ENCODE data around the gene HNF4A. TPM values are rescaled to one million over a fixed set of nuclear protein-coding genes. Genes with fewer than 3 reads are reported as not detected.
A peak's percentile ranks its signal among the peaks of the same experiment; 100 is the strongest.

The HNF4A gene
- total and polyA plus RNA-seq, 2 of the 13 experiments (the other 11 are each of a cell fraction or from before 2014, with no cell fraction given): 80.9 to 169 TPM

DNA sequence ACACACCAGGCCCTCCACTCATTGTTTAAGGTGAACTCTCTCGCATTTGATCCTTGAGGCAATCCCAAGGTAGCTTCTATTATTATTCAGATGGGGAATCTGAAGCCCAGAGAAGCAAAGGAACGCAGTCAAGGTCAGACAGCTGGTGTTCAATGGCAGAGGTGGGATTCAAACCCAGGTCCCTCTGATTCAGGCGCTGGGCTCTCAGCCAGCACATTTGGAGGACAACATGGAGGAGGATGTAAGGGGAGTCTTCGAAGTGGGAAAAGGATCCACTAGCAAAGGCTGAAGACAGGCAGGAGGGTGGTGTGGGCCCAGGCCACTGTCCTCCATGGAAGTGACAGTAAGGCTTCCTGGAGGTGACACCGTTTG is 106.3 kb downstream of the HNF4A start (continued):
- TF ChIP-seq, protein P1, sequence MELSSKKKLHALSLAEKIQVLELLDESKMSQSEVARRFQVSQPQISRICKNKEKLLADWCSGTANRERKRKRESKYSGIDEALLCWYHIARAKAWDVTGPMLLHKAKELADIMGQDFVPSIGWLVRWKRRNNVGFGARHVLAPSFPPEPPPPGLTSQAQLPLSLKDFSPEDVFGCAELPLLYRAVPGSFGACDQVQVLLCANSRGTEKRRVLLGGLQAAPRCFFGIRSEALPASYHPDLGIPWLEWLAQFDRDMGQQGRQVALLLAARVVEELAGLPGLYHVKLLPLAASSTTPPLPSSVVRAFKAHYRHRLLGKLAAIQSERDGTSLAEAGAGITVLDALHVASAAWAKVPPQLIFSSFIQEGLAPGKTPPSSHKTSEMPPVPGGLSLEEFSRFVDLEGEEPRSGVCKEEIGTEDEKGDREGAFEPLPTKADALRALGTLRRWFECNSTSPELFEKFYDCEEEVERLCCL (CRISPR knock-in tag; IDR thresholded peaks at IDR 0.05; ENCODE audit: borderline replicate concordance): no peak
- TF ChIP-seq KAT2B (IDR thresholded peaks at IDR 0.05; ENCODE audit: borderline replicate concordance, low read depth, low read length): no peak
- no peak for TF ChIP-seq ZNF484 (CRISPR knock-in tag; IDR thresholded peaks at IDR 0.05; ENCODE audit: borderline replicate concordance, low read depth)
- TF ChIP-seq SNAPC2 (CRISPR knock-in tag; IDR thresholded peaks at IDR 0.05): 0 out of 2 replicates have a peak, but pooled peaks have one; percentile 11
- no peak for TF ChIP-seq TBX3 (IDR thresholded peaks at IDR 0.05; ENCODE audit: borderline replicate concordance)
- TF ChIP-seq, protein P2, sequence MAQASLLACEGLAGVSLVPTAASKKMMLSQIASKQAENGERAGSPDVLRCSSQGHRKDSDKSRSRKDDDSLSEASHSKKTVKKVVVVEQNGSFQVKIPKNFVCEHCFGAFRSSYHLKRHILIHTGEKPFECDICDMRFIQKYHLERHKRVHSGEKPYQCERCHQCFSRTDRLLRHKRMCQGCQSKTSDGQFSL (CRISPR knock-in tag; IDR thresholded peaks at IDR 0.05): no peak
- no peak for TF ChIP-seq PHF21A (CRISPR knock-in tag; IDR thresholded peaks at IDR 0.05)
- no peak for TF ChIP-seq NFE2L2 (IDR thresholded peaks at IDR 0.05; ENCODE audit: low read length)
- no peak for TF ChIP-seq SMARCC2 (IDR thresholded peaks at IDR 0.05)
- TF ChIP-seq ZBTB38 (CRISPR knock-in tag; IDR thresholded peaks at IDR 0.05): 0 out of 2 replicates have a peak, but pooled peaks have one; percentile 23
- peak; percentile 45; the same call in 1 of the 2 replicates for TF ChIP-seq ZBTB26 (CRISPR knock-in tag; IDR thresholded peaks at IDR 0.05; ENCODE audit: borderline replicate concordance)
- TF ChIP-seq NFE2 (CRISPR knock-in tag; IDR thresholded peaks at IDR 0.05): no peak
- TF ChIP-seq, protein P3, sequence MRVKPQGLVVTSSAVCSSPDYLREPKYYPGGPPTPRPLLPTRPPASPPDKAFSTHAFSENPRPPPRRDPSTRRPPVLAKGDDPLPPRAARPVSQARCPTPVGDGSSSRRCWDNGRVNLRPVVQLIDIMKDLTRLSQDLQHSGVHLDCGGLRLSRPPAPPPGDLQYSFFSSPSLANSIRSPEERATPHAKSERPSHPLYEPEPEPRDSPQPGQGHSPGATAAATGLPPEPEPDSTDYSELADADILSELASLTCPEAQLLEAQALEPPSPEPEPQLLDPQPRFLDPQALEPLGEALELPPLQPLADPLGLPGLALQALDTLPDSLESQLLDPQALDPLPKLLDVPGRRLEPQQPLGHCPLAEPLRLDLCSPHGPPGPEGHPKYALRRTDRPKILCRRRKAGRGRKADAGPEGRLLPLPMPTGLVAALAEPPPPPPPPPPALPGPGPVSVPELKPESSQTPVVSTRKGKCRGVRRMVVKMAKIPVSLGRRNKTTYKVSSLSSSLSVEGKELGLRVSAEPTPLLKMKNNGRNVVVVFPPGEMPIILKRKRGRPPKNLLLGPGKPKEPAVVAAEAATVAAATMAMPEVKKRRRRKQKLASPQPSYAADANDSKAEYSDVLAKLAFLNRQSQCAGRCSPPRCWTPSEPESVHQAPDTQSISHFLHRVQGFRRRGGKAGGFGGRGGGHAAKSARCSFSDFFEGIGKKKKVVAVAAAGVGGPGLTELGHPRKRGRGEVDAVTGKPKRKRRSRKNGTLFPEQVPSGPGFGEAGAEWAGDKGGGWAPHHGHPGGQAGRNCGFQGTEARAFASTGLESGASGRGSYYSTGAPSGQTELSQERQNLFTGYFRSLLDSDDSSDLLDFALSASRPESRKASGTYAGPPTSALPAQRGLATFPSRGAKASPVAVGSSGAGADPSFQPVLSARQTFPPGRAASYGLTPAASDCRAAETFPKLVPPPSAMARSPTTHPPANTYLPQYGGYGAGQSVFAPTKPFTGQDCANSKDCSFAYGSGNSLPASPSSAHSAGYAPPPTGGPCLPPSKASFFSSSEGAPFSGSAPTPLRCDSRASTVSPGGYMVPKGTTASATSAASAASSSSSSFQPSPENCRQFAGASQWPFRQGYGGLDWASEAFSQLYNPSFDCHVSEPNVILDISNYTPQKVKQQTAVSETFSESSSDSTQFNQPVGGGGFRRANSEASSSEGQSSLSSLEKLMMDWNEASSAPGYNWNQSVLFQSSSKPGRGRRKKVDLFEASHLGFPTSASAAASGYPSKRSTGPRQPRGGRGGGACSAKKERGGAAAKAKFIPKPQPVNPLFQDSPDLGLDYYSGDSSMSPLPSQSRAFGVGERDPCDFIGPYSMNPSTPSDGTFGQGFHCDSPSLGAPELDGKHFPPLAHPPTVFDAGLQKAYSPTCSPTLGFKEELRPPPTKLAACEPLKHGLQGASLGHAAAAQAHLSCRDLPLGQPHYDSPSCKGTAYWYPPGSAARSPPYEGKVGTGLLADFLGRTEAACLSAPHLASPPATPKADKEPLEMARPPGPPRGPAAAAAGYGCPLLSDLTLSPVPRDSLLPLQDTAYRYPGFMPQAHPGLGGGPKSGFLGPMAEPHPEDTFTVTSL (CRISPR knock-in tag; IDR thresholded peaks at IDR 0.05; ENCODE audit: borderline replicate concordance): peak; percentile 15; the same call in 1 of the 2 replicates
- no peak for TF ChIP-seq NR2C2 (CRISPR knock-in tag; IDR thresholded peaks at IDR 0.05; ENCODE audit: borderline replicate concordance)
- TF ChIP-seq FOXK1 (CRISPR knock-in tag; IDR thresholded peaks at IDR 0.05; ENCODE audit: borderline replicate concordance, low read depth): 0 out of 2 replicates have a peak, but pooled peaks have one; percentile 9
- TF ChIP-seq ZFX (CRISPR knock-in tag; IDR thresholded peaks at IDR 0.05; ENCODE audit: low read depth): no peak
- TF ChIP-seq TOE1 (CRISPR knock-in tag; IDR thresholded peaks at IDR 0.05): no peak
- TF ChIP-seq YEATS2 (CRISPR knock-in tag; IDR thresholded peaks at IDR 0.05; ENCODE audit: borderline replicate concordance): no peak
- peak; percentile 55; the same call in 1 of the 2 replicates for TF ChIP-seq ZNF276 (CRISPR knock-in tag; IDR thresholded peaks at IDR 0.05; ENCODE audit: low read depth)
